ENCODE measurements around the gene LYRM2.

The LYRM2 gene

GRCh38 chr6:89567630-89568390 lies 70.7 kb downstream of the LYRM2 start:
- DNase-seq (ENCODE audit: low read depth, low spot score) = no peak
- ChIA-PET POLR2A (no interaction called here), CTCF (no interaction called here)
- no peak for TF ChIP-seq CTCF (IDR thresholded peaks at IDR 0.05; ENCODE audit: insufficient read depth, low read length, missing control alignments)
- H3K4me3 ChIP-seq (ENCODE audit: low read depth, low read length) = no peak overlapping the region

- no peak for DNase-seq (ENCODE audit: low read depth, low spot score)
- ChIA-PET POLR2A (no interaction called here), CTCF (no interaction called here)
- no peak overlapping the region for H3K4me3 ChIP-seq (ENCODE audit: low read depth, low read length)
- TF ChIP-seq CTCF (IDR thresholded peaks at IDR 0.05; ENCODE audit: insufficient read depth, low read length, missing control alignments) = no peak
Measured at GRCh38 chr6:89566930-89567629, 71.5 kb downstream of the LYRM2 start.

GRCh38 chr6:89566008-89566800 lies 72.3 kb downstream of the LYRM2 start:
- DNase-seq (ENCODE audit: low read depth, low spot score) = no peak
- POLR2A ChIA-PET = no interaction called here
- CTCF ChIA-PET = no interaction called here
- H3K4me3 ChIP-seq (ENCODE audit: low read depth, low read length) = no peak overlapping the region
- no peak for TF ChIP-seq CTCF (IDR thresholded peaks at IDR 0.05; ENCODE audit: insufficient read depth, low read length, missing control alignments)

- H3K4me3 ChIP-seq (ENCODE audit: low read depth, low read length) = no peak overlapping the region
- CTCF ChIA-PET = no interaction called here
- no peak for TF ChIP-seq CTCF (IDR thresholded peaks at IDR 0.05; ENCODE audit: insufficient read depth, low read length, missing control alignments)
- POLR2A ChIA-PET = no interaction called here
- DNase-seq (ENCODE audit: low read depth, low spot score) = no peak
Measured at GRCh38 chr6:89564752-89565427, 73.7 kb downstream of the LYRM2 start.

GRCh38 chr6:89563866-89564265 lies 74.7 kb downstream of the LYRM2 start:
- DNase-seq (ENCODE audit: low read depth, low spot score) = no peak
- TF ChIP-seq CTCF (IDR thresholded peaks at IDR 0.05; ENCODE audit: insufficient read depth, low read length, missing control alignments) = no peak
- CTCF ChIA-PET = no interaction called here
- H3K4me3 ChIP-seq (ENCODE audit: low read depth, low read length) = no peak overlapping the region
- POLR2A ChIA-PET = no interaction called here
